ENCODE data around the gene DDX50.

DNA sequence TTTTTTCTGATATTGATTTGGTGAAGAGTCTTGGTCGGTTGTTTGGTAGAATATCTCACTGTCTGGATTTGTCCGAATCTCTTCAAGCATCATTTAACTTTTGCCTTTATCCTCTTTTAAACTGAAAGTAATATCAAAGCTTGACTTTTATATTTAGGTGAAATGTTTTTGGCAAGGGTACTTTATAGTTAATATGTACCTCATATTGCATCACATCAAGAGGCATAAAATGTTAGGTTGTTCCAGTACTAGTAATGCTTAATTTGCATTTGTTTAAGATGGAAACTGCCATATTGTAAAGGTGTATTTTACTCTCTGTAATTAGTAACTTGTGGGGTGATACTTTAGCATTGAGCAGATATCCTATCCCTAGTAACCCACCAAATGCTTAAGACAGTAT lies 37.8 kb downstream of the DDX50 start:
- TF ChIP-seq TARDBP (IDR thresholded peaks at IDR 0.05) (no peak), NFRKB (IDR thresholded peaks at IDR 0.05) (no peak), SUZ12 (IDR thresholded peaks at IDR 0.05) (no peak), ELF4 (IDR thresholded peaks at IDR 0.05) (no peak), ARNT (IDR thresholded peaks at IDR 0.05) (no peak), LEF1 (IDR thresholded peaks at IDR 0.05; ENCODE audit: borderline replicate concordance) (no peak), SP1 (IDR thresholded peaks at IDR 0.05) (no peak), FOXA1 (IDR thresholded peaks at IDR 0.05) (no peak), FOXK2 (IDR thresholded peaks at IDR 0.05) (no peak)

Measured in HEK293T (cell line).